NCI-H1694 treated with DMSO at 0.1 percent for 48 hours (cell line): ENCODE data around the gene SCFD2.
A peak's percentile ranks its signal among the peaks of the same experiment; 100 is the strongest.

Source experiments
- DNase-seq: peaks from one replicate; lab custom pipeline; 2025; lab: John Stamatoyannopoulos, UW

Gene SCFD2

GRCh38 chr4:52925531-52925968 lies 440.3 kb downstream of the SCFD2 start:
- no peak for DNase-seq

- DNase-seq: no peak
Observed at GRCh38 chr4:52919461-52919860, 446.4 kb downstream of the SCFD2 start.

- DNase-seq: no peak
Observed at GRCh38 chr4:52917817-52918216, 448.0 kb downstream of the SCFD2 start.

GRCh38 chr4:52915730-52916300 lies 450.0 kb downstream of the SCFD2 start:
- DNase-seq: no peak

GRCh38 chr4:52915191-52915590 lies 450.7 kb downstream of the SCFD2 start:
- no peak for DNase-seq

GRCh38 chr4:52914051-52914605 lies 451.7 kb downstream of the SCFD2 start:
- no peak for DNase-seq

- no peak for DNase-seq
Observed at GRCh38 chr4:52912608-52913007, 453.3 kb downstream of the SCFD2 start.

GRCh38 chr4:52911684-52912294 lies 454.1 kb downstream of the SCFD2 start:
- peak; percentile 47 for DNase-seq

- no peak for DNase-seq
Observed at GRCh38 chr4:52910115-52910514, 455.7 kb downstream of the SCFD2 start.

GRCh38 chr4:52907510-52907909 lies 458.4 kb downstream of the SCFD2 start:
- DNase-seq: no peak

- no peak for DNase-seq
Observed at GRCh38 chr4:52904421-52904820, 461.4 kb downstream of the SCFD2 start.

- no peak for DNase-seq
Observed at GRCh38 chr4:52903273-52903672, 462.6 kb downstream of the SCFD2 start.

GRCh38 chr4:52894443-52894842 lies 471.4 kb downstream of the SCFD2 start:
- DNase-seq: no peak

GRCh38 chr4:52892880-52893279 lies 473.0 kb downstream of the SCFD2 start:
- no peak for DNase-seq

- DNase-seq: no peak
Observed at GRCh38 chr4:52891743-52892142, 474.1 kb downstream of the SCFD2 start.

GRCh38 chr4:52890521-52890791 lies 475.4 kb downstream of the SCFD2 start:
- DNase-seq: no peak

- no peak for DNase-seq
Observed at GRCh38 chr4:52889778-52890520, 475.9 kb downstream of the SCFD2 start.

- no peak for DNase-seq
Observed at GRCh38 chr4:52889354-52889753, 476.5 kb downstream of the SCFD2 start.

GRCh38 chr4:52884994-52885393 lies 480.9 kb downstream of the SCFD2 start:
- DNase-seq: no peak

- DNase-seq: no peak
Observed at GRCh38 chr4:52883707-52884669, 481.9 kb downstream of the SCFD2 start.

- DNase-seq: no peak
Observed at GRCh38 chr4:52883183-52883621, 482.7 kb downstream of the SCFD2 start.

- no peak for DNase-seq
Observed at GRCh38 chr4:52880994-52881393, 484.9 kb downstream of the SCFD2 start.
